ENCODE measurements around the gene MVP.

Gene MVP

GRCh38 chr16:29836623-29837022, 16.4 kb downstream of the MVP start:
- no peak for TF ChIP-seq CTCF (IDR thresholded peaks at IDR 0.05; ENCODE audit: borderline replicate concordance, control extremely low read depth, extremely low read depth, insufficient read depth, missing control alignments)
- no peak for DNase-seq (ENCODE audit: low spot score)
- in situ Hi-C loops (cut with MboI; ENCODE audit: low sequenced_read_pairs, unreplicated experiment) = no loop called here

- in situ Hi-C loops (cut with MboI; ENCODE audit: low sequenced_read_pairs, unreplicated experiment) = no loop called here
- DNase-seq (ENCODE audit: low spot score) = no peak
- TF ChIP-seq CTCF (IDR thresholded peaks at IDR 0.05; ENCODE audit: borderline replicate concordance, control extremely low read depth, extremely low read depth, insufficient read depth, missing control alignments) = no peak
These were observed 17.6 kb downstream of the MVP start for GRCh38 chr16:29837841-29838240.

- TF ChIP-seq CTCF (IDR thresholded peaks at IDR 0.05; ENCODE audit: borderline replicate concordance, control extremely low read depth, extremely low read depth, insufficient read depth, missing control alignments) = no peak
- no peak for DNase-seq (ENCODE audit: low spot score)
- in situ Hi-C loops (cut with MboI; ENCODE audit: low sequenced_read_pairs, unreplicated experiment) = no loop called here
These were observed 19.6 kb downstream of the MVP start for GRCh38 chr16:29839822-29840221.

- DNase-seq (ENCODE audit: low spot score) = no peak
- in situ Hi-C loops (cut with MboI; ENCODE audit: low sequenced_read_pairs, unreplicated experiment) = no loop called here
- TF ChIP-seq CTCF (IDR thresholded peaks at IDR 0.05; ENCODE audit: borderline replicate concordance, control extremely low read depth, extremely low read depth, insufficient read depth, missing control alignments) = no peak
These were observed 20.0 kb downstream of the MVP start for GRCh38 chr16:29840240-29840639.

- no peak for TF ChIP-seq CTCF (IDR thresholded peaks at IDR 0.05; ENCODE audit: borderline replicate concordance, control extremely low read depth, extremely low read depth, insufficient read depth, missing control alignments)
- in situ Hi-C loops (cut with MboI; ENCODE audit: low sequenced_read_pairs, unreplicated experiment) = no loop called here
- no peak for DNase-seq (ENCODE audit: low spot score)
These were observed 21.4 kb downstream of the MVP start for GRCh38 chr16:29841631-29842030.

GRCh38 chr16:29842732-29843346, 22.6 kb downstream of the MVP start:
- in situ Hi-C loops (cut with MboI; ENCODE audit: low sequenced_read_pairs, unreplicated experiment) = no loop called here
- no peak for TF ChIP-seq CTCF (IDR thresholded peaks at IDR 0.05; ENCODE audit: borderline replicate concordance, control extremely low read depth, extremely low read depth, insufficient read depth, missing control alignments)
- no peak for DNase-seq (ENCODE audit: low spot score)

Data from GM13976 (cell line).